ENCODE measurements around the gene ABCB11. TPM values are rescaled to one million over a fixed set of nuclear protein-coding genes. Genes with fewer than 3 reads are reported as not detected.

Gene ABCB11
- total and polyA plus RNA-seq, 2 donors (not counting 1 experiment from before 2014, with no cell fraction given): not detected

GRCh38 chr2:168995744-168996143, 35.4 kb downstream of the ABCB11 start:
- Histone ChIP-seq H3K4me1 (ENCODE audit: control insufficient read depth in 2 of 2, insufficient read depth in 2 of 2, low read length in 2 of 2) (no peaks in the 10 kb centered on the region), H3K27me3 (replicated peaks in 1 of 4; ENCODE audit: control extremely low read depth in 1 of 4, control insufficient read depth in 3 of 4, insufficient read depth in 4 of 4, low read length in 3 of 4) (no peaks in the 10 kb centered on the region), H4K20me1 (ENCODE audit: control insufficient read depth, insufficient read depth, low read length, poor library complexity, severe bottlenecking) (no peaks in the 10 kb centered on the region), H3K4me3 (ENCODE audit: control extremely low read depth in 1 of 5, extremely low read depth in 1 of 5, insufficient read depth in 1 of 5, low read depth in 2 of 5, low read length in 4 of 5) (no peak overlapping the region), H3K9ac (ENCODE audit: low read length) (no peak overlapping the region), H3K79me2 (ENCODE audit: control insufficient read depth, insufficient read depth, low read length) (no peaks in the 10 kb centered on the region), H3K36me3 (replicated peaks in 1 of 2; ENCODE audit: control extremely low read depth in 1 of 2, control insufficient read depth in 1 of 2, extremely low read depth in 1 of 2, insufficient read depth in 2 of 2, low read length in 1 of 2) (no peaks in the 10 kb centered on the region), H3K4me2 (replicated peaks; ENCODE audit: low read depth, low read length, poor library complexity, severe bottlenecking) (no peak overlapping the region), H3K27ac (ENCODE audit: low read length in 2 of 2) (no peak overlapping the region), H3K9me3 (ENCODE audit: control extremely low read depth in 1 of 3, control insufficient read depth in 2 of 3, insufficient read depth in 1 of 3, low read length in 2 of 3) (no peaks in the 10 kb centered on the region), H2AFZ (ENCODE audit: insufficient read depth, low read depth, low read length, poor library complexity, severe bottlenecking) (no peak overlapping the region)
- CTCF ChIA-PET: no interaction called here
- Mint-ChIP-seq H3K4me1 (no peaks in the 10 kb centered on the region), H3K27me3 (no peaks in the 10 kb centered on the region), H3K27ac (no peak overlapping the region), H3K9me3 (ENCODE audit: insufficient read depth) (no peaks in the 10 kb centered on the region), H3K4me3 (no peak overlapping the region)
- intact Hi-C loops (cut with micrococcal nuclease): no loop called here
- ATAC-seq (ENCODE audit: low read depth): no peak
- POLR2A ChIA-PET: no interaction called here
- no peak for DNase-seq
- no peak for TF ChIP-seq EZH2 (IDR thresholded peaks at IDR 0.05; ENCODE audit: borderline replicate concordance, insufficient read depth, low read depth, low read length, poor library complexity, severe bottlenecking)
- no peak for TF ChIP-seq CTCF (IDR thresholded peaks at IDR 0.05)
- no CpG with 5 or more reads among the region's 1 CpG for WGBS (ENCODE audit: insufficient coverage)

- no CpG with 5 or more reads among the region's 3 CpGs for WGBS (ENCODE audit: insufficient coverage)
- no peaks in the 10 kb centered on the region for H4K20me1 ChIP-seq (ENCODE audit: control insufficient read depth, insufficient read depth, low read length, poor library complexity, severe bottlenecking)
- intact Hi-C loops (cut with micrococcal nuclease): no loop called here
- ChIA-PET POLR2A (no interaction called here), CTCF (interaction anchor here (1.5 kb wide), 1 partner anchor 148 kb away, joined by 3 read pairs; no protein-coding TSS in a partner anchor)
- H3K9me3 ChIP-seq (ENCODE audit: control extremely low read depth in 1 of 3, control insufficient read depth in 2 of 3, insufficient read depth in 1 of 3, low read length in 2 of 3): peaks cover 0 to 2% (median 0%) of the 10 kb centered on the region in 3 donors
- TF ChIP-seq CTCF (IDR thresholded peaks at IDR 0.05) (no peak), EZH2 (IDR thresholded peaks at IDR 0.05; ENCODE audit: borderline replicate concordance, insufficient read depth, low read depth, low read length, poor library complexity, severe bottlenecking) (no peak)
- peaks cover 2% of the 10 kb centered on the region for H3K9me3 Mint-ChIP-seq (ENCODE audit: insufficient read depth)
- no peak overlapping the region for H3K9ac ChIP-seq (ENCODE audit: low read length)
- H3K36me3 ChIP-seq (replicated peaks in 1 of 2; ENCODE audit: control extremely low read depth in 1 of 2, control insufficient read depth in 1 of 2, extremely low read depth in 1 of 2, insufficient read depth in 2 of 2, low read length in 1 of 2): no peaks in the 10 kb centered on the region
- no peak for DNase-seq
- H3K4me1 Mint-ChIP-seq: no peaks in the 10 kb centered on the region
- no peak overlapping the region for H3K4me2 ChIP-seq (replicated peaks; ENCODE audit: low read depth, low read length, poor library complexity, severe bottlenecking)
- no peaks in the 10 kb centered on the region for H3K27me3 ChIP-seq (replicated peaks in 1 of 4; ENCODE audit: control extremely low read depth in 1 of 4, control insufficient read depth in 3 of 4, insufficient read depth in 4 of 4, low read length in 3 of 4)
- no peak overlapping the region for H3K4me3 ChIP-seq (ENCODE audit: control extremely low read depth in 1 of 5, extremely low read depth in 1 of 5, insufficient read depth in 1 of 5, low read depth in 2 of 5, low read length in 4 of 5)
- no peak for ATAC-seq (ENCODE audit: low read depth)
- H3K4me1 ChIP-seq (ENCODE audit: control insufficient read depth in 2 of 2, insufficient read depth in 2 of 2, low read length in 2 of 2): no peaks in the 10 kb centered on the region
- no peaks in the 10 kb centered on the region for H3K27me3 Mint-ChIP-seq
- no peak overlapping the region for H3K4me3 Mint-ChIP-seq
- H2AFZ ChIP-seq (ENCODE audit: insufficient read depth, low read depth, low read length, poor library complexity, severe bottlenecking): no peak overlapping the region
- no peak overlapping the region for H3K27ac Mint-ChIP-seq
- H3K79me2 ChIP-seq (ENCODE audit: control insufficient read depth, insufficient read depth, low read length): no peaks in the 10 kb centered on the region
- no peak overlapping the region for H3K27ac ChIP-seq (ENCODE audit: low read length in 2 of 2)
These were observed 37.6 kb downstream of the ABCB11 start for GRCh38 chr2:168993538-168993937.
